AML-193 (cell line): ENCODE measurements around the gene LTK.

ENCODE experiments used
- DNase-seq, 2 experiments: peaks; one replicate each; lab custom pipeline; 2025; lab: John Stamatoyannopoulos, UW

Gene LTK

GRCh38 chr15:41530363-41530956 lies 16.8 kb upstream of the LTK start:
- DNase-seq: no peak

- no peak for DNase-seq
Observed at GRCh38 chr15:41523097-41523496, 9.5 kb upstream of the LTK start.

GRCh38 chr15:41521614-41522013 lies 8.0 kb upstream of the LTK start:
- no peak for DNase-seq

DNA sequence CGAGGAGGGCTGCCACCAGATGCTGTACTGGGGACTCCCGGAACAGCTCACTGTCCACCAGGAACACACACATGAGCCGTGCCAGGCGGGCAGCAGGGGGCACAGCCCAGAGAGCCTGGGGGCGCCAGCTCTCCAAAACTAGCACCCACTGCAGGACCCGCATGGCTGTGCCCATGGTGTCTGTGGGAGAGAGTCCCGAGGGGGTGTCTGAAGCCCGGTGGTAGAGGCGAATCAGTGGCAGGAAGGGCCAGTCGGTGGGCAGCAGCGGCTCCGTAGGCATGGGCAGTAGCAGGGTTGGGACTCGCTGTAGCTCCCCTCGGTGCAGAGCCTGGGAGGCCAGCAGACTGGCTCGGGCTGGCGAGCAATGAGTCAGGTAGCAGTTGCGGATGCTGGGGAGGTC lies 7.0 kb upstream of the LTK start:
- DNase-seq: no peak

- DNase-seq: no peak
Observed at GRCh38 chr15:41517895-41518449, 4.3 kb upstream of the LTK start.

GRCh38 chr15:41512940-41513505 lies 604 bp downstream of the LTK start:
- DNase-seq: no peak

DNA sequence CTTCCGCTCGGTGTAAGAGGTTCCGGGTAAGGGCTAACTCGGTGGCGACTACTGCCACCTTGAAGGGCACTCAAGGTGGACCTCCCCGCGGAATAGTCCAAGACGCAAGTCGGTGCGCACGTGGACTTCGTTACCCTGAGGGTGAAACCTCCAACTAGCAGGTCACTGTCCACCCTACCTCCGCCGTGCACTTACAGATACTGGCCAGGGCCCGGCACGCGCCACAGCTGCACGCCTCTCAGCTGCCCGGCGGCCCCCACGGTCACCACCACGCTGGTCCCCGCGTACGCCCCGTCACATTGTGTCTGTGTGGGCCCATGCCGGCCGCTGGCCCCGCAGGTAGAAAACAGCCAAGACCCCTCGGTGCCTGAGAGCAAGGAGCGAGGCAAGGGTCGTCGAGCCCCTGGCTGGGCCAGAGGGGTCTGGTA lies 1.1 kb downstream of the LTK start:
- no peak for DNase-seq

DNA sequence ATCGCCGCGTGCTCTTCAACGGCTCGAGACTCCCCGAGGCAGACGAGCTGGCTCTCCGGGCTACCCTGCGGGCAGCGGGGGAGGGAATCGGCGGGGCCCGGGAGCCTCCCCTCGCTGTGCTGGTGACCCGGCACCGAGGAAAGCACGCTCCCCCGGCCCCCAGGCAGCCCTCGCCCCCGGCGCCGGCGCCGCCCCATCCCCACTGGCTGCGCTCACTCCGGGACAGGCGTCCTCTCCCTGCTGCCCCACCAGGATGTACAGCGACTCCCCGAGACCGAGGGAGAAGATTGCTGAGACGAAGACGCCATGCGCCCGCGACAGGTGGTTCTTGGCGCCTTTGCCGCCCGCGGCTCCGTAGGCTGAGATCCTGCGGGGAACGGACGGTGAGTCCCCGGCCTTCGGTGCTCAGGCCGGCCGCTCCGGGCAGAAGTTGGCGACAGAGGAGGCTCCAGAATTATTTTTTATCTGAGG lies 1.7 kb downstream of the LTK start:
- DNase-seq: no peak

DNA sequence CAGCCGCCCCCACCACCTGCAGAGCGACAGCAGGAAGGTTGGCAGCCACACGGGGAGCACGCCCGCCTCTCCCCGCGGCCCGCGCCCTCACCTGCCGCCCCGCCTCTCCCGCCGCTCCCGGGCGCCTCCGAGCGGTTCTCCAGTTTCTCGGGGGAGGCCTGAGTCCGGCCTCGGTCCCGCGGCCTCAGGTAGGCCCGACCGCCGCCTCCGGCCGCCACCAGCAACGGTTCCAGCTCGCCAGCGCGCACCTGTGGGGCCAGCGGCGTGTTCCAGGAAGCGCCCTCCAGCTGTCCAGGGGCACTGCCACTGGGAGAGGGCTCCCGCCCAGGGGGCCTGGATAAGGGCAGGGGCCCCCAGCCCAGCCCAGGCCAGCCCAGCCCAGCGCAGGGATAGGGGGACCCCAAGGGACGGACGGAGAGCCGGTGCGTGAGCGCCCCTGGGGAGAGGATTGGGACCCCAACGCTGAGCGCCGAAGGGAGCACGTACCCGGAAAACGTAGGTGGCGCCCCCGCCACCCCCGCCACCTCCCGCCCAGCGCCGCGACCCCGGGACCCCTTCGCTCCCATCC lies 2.2 kb downstream of the LTK start:
- no peak for DNase-seq

- DNase-seq: no peak
Observed at GRCh38 chr15:41510728-41511127, 2.9 kb downstream of the LTK start.

DNA sequence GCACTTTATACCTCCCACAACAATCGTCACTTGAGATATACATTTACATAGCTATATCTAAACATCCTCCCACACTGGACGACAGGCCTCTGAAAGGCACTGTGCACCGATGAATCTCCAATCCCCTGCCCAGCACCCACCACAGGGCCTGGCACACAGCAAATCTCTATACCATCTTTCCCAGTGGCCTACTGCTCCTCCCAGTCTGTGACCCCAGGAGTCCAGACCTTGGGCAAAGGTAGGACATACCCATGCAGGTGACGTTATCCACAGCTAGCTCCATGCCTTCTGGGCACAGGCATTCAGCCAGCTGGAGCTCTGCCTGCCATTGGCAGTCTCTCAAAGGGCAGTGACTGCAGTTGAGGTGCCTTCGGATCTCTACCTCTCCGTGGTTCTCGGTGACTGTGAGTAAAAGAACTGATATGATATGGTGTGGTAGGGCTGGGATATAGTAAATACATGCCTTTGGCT lies 5.8 kb downstream of the LTK start:
- no peak for DNase-seq

DNA sequence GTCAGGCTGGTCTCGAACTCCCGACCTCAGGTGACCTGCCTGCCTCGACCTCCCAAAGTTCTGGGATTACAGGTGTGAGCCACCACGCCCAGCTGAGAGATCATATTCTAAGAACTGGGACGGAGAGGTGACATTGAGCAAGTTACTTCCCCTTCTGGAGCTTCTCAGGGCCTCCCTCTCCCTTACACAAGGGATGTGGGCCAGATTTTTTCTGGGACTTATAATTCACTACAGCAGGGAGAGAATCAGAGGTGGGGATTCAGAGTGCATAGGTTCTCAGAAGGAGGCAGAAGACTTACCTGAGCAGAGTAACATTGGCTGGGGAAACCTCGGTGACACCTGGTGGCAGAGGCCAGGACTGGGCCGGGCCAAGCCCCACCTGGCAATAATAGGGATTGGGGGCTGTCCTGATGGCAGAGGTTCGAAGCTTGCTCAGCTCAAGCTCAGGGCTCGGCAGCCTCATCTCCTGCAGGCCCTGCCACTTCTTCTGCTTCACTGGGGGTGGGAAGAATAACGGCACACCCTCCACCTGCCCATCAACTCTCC lies 6.8 kb downstream of the LTK start:
- peak in 1 of 2 experiments; percentile 6 for DNase-seq

DNA sequence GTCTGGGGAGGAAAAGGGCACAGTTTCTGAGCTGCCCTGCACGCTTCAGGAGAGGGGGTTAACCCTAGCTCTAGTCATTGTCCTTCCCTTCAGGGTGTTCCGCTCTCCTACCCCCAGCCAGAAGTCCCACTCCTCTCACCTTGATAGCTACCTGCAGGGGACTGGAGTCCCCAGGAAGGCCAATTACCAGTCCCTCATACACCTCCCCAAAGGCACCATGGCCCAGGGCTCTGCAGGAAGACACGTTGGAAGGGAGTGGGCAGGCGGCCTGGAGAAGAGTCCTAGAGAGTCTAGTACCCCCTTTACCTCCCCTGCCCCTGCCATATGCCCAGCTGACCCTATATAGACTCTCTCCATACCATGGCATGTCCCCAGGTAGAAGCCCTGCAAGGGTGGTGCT lies 7.9 kb downstream of the LTK start:
- no peak for DNase-seq

- DNase-seq: no peak
Observed at GRCh38 chr15:41504751-41505492, 8.7 kb downstream of the LTK start.

GRCh38 chr15:41503669-41504010 lies 10.0 kb downstream of the LTK start:
- DNase-seq: no peak

- no peak for DNase-seq
Observed at GRCh38 chr15:41502795-41503668, 10.6 kb downstream of the LTK start.

DNA sequence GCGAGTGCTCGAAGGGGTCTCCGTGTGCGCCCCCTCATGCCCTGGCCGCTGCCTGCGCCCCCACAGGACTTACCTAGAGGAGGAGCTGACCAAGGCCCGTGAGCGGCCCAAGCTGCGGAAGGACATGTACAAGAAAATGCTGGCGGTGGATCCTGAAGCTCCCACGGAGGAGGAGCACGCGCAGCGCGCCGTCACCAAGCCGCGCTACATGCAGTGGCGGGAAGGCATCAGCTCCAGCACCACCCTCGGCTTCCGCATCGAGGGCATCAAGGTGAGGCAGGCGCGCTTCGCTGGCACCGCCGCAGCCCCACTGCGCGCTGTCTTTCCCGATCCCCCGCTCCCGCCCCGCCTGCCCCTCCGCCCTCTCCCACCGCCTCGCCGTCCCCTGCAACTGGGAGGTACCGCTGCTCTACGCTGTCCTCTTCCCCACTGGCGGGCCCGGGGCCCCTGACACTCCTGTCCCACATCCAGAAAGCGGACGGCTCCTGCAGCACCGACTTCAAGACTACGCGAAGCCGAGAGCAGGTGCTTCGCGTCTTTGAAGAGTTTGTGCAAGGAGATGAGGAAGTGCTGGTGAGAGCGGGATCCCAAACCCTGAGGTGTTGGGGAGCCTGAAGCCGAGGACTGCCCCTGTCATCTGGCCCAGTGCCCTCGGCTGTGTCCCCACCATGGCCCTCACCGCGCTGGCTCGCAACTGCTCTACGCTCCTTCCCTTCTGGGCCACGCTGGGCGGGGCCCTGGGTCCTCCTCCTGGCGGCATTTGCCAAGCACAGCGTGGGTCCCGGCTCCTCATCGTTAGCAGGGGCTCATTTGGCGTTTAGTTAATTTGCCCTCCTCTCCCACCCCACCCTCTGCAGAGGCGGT lies 11.5 kb downstream of the LTK start:
- no peak for DNase-seq

- no peak for DNase-seq
Observed at GRCh38 chr15:41501191-41501917, 12.3 kb downstream of the LTK start.

DNA sequence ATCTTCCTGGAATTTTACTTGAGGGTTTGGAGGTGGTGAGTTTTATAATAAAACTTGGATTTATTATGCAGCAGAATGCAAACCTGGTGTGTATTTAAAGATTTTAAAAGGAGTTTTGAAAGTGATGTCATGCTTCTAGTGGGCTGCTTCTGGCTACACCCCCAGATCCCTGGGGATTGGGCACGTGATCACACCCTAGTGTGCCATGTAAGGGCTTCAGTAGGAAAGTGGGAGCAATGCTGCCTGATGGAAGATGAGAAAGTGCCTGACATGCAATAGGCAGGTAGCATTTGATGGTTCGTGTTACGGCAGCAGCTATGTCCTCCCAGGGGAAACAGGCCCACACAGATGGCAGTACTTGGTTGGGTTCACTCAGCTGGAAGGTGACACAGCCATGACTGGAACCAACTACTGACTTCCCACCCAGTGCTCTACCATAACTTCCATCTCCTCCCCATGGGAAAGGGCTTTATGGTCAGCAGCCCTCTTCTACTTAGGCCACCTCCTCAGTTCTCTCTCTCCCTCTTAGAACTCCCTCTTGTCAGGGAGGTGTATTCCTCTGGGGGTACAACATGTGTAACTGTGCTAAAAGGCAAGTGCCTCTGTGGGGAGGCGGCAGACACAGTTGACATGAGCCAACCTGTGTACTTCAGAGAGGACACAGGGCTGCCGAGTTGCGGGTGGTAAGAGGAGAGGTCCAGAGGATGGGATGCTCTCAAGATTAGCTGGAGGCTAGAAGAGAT lies 14.3 kb downstream of the LTK start:
- DNase-seq: no peak
